GM12878 (cell line): Measurements from ENCODE around the gene TMEM138. TPM values are rescaled to one million over a fixed set of nuclear protein-coding genes. Genes with fewer than 3 reads are reported as not detected.

Source experiments
- ATAC-seq: fragments of 200-7000 bp; cut with Tn5 transposase; 3 replicates; pipeline ENCODE4 v1.9.1; 2020; ENCODE audit warnings: mild to moderate bottlenecking, moderate library complexity
- BruUV-seq: library from RNA; stranded (reverse); fragments of 400-500 nt; replicated peaks from 2 replicates; lab custom pipeline; 2021; lab: Mats Ljungman, UMichigan
- CTCF ChIA-PET: fragments of 300-600 bp; sonication (Branson Sonifier 250); formaldehyde crosslinking; extraction: SDS; loops from one replicate; lab custom pipeline; 2021; ENCODE audit warnings: inconsistent platforms; lab: Yijun Ruan, JAX
- POLR2A ChIA-PET: fragments of 350-600 bp; formaldehyde crosslinking; extraction: SDS; loops from one replicate; lab custom pipeline; 2021; ENCODE audit warnings: inconsistent platforms; lab: Charles Lee
- RAD21 ChIA-PET: fragments of 300-600 bp; sonication (Branson Sonifier 250); formaldehyde crosslinking; loops from one replicate; lab custom pipeline; 2023; ENCODE audit warnings: antibody characterized with exemption; ENCODE audit not compliant: unreplicated experiment; lab: Charles Lee
- SMC1A ChIA-PET: fragments of 300-600 bp; sonication (Branson Sonifier 250); formaldehyde crosslinking; loops from one replicate; lab custom pipeline; 2023; ENCODE audit not compliant: unreplicated experiment, uncharacterized antibody; lab: Charles Lee
- DNase-seq: peaks from one replicate; pipeline ENCODE4 v3.0.0-alpha.2; 2011; ENCODE audit warnings: low read depth, low spot score
- FAIRE-seq: peaks from 3 replicates; lab custom pipeline; 2011; peaks lifted over from hg19 to GRCh38; lab: Jason Lieb, UNC
- H2AFZ ChIP-seq: 2 replicates; pipeline ENCODE4 v1.6.0; 2011; ENCODE audit warnings: low read depth, low read length, control low read depth; ENCODE audit not compliant: control insufficient read depth
- H3K27ac ChIP-seq: 2 replicates; pipeline ENCODE4 v1.5.1; 2011; ENCODE audit warnings: control low read depth; ENCODE audit not compliant: control insufficient read depth, insufficient read depth
- H3K27me3 ChIP-seq, 2 experiments: replicated peaks in 1 of 2; 2 replicates each; pipeline versions ENCODE4 v1.6.0 to v1.6.1; 2011; ENCODE audit warnings: low read length in 1 of 2; ENCODE audit not compliant: control insufficient read depth in 2 of 2, insufficient read depth in 2 of 2
- H3K36me3 ChIP-seq, 2 experiments: 2 replicates each; pipeline ENCODE4 v1.5.1; 2011; ENCODE audit warnings: low read length in 1 of 2; ENCODE audit not compliant: control insufficient read depth in 2 of 2, insufficient read depth in 2 of 2
- H3K4me1 ChIP-seq: 2 replicates; pipeline ENCODE4 v1.6.1; 2011; ENCODE audit warnings: mild to moderate bottlenecking, low read length, moderate library complexity, mixed read lengths; ENCODE audit not compliant: control insufficient read depth, insufficient read depth
- H3K4me2 ChIP-seq: 2 replicates; pipeline ENCODE4 v1.6.0; 2011; ENCODE audit warnings: control low read depth; ENCODE audit not compliant: control insufficient read depth, insufficient read depth
- H3K4me3 ChIP-seq: fragments of 200-600 bp; sonication (generic); 2 replicates; pipeline ENCODE4 v1.5.1; 2016
- H3K79me2 ChIP-seq: 2 replicates; pipeline ENCODE4 v1.6.0; 2011; ENCODE audit warnings: low read length; ENCODE audit not compliant: control insufficient read depth, insufficient read depth
- H3K9ac ChIP-seq: 2 replicates; pipeline ENCODE4 v1.8.0; 2011; ENCODE audit warnings: low read length, control low read depth, mixed read lengths; ENCODE audit not compliant: control insufficient read depth, insufficient read depth
- H3K9me3 ChIP-seq: replicated peaks from 3 replicates; pipeline ENCODE4 v1.5.1; 2011; ENCODE audit warnings: mild to moderate bottlenecking, low read length; ENCODE audit not compliant: control insufficient read depth, insufficient read depth
- H4K20me1 ChIP-seq: 2 replicates; pipeline ENCODE4 v1.6.0; 2011; ENCODE audit not compliant: control insufficient read depth, insufficient read depth
- BCL11A ChIP-seq: IDR thresholded peaks from 2 replicates; pipeline ENCODE4 v1.6.1; 2011; ENCODE audit warnings: low read depth, low read length
- PAX5 ChIP-seq: IDR thresholded peaks from 2 replicates; pipeline ENCODE4 v1.6.1; 2011; ENCODE audit warnings: low read depth, low read length, borderline replicate concordance
- SREBF2 ChIP-seq: IDR thresholded peaks from 2 replicates; pipeline ENCODE4 v1.6.1; 2012; ENCODE audit warnings: mild to moderate bottlenecking, low read length
- ZSCAN29 ChIP-seq: fragments of 450-650 bp; IDR thresholded peaks from 2 replicates; pipeline ENCODE4 v1.6.1; 2017; ENCODE audit warnings: mild to moderate bottlenecking, moderate library complexity
- WGBS: methylation state at CpG from one replicate; pipeline ENCODE4 v1.1.6; 2016; ENCODE audit warnings: low lambda C conversion rate; ENCODE audit not compliant: insufficient replicate concordance, insufficient coverage; ENCODE audit errors: missing lambda C conversion rate; 5-methylcytosine and 5-hydroxymethylcytosine counted together
- in situ Hi-C: fragments of 300-500 bp; cut with MboI; formaldehyde crosslinking; loops from 9 replicates; pipeline ENCODE4 v1.14.3; 2018; ENCODE audit warnings: mixed read lengths
- intact Hi-C: fragments of 100-400 bp; cut with micrococcal nuclease; formaldehyde crosslinking; loops from one replicate; pipeline ENCODE4 v1.14.2; 2022; ENCODE audit not compliant: unreplicated experiment
- polyA plus RNA-seq, 11 experiments: library from polyadenylated mRNA; depleted of rRNA in 4 of 11; unstranded in 6 of 11; stranded (reverse) in 5 of 11; fragments of >200 nt; fragmentation: Nextera tagmentation in 4 of 11; fragmentation: Illumina TruSeq in 1 of 11; extraction: Ambion mirVana in 4 of 11; extraction: Trizol in 1 of 11; gene quantifications; 1 replicate in 1 of 11; 2 replicates in 10 of 11; pipeline versions ENCODE4 v1.2.1 to v1.2.3, GENCODE V29; 2011 to 2016; ENCODE audit warnings: inconsistent platforms in 2 of 11, missing spikeins in 2 of 11, low read depth in 1 of 11
- total RNA-seq, 4 experiments: library from RNA; depleted of rRNA in 3 of 4; stranded (reverse); fragments of >200 nt in 3 of 4; fragmentation: Illumina TruSeq in 1 of 4; extraction: Trizol in 1 of 4; gene quantifications; 2 replicates each; pipeline versions ENCODE4 v1.2.1 to v1.2.3, GENCODE V29; 2013 to 2021
- TF ChIP-seq, protein P1 (sequence below): fragments of 450-650 bp; IDR thresholded peaks from 2 replicates; pipeline ENCODE4 v1.6.1; 2017; ENCODE audit warnings: antibody characterized with exemption, mild to moderate bottlenecking, moderate library complexity
- TF ChIP-seq, protein P2 (sequence below): fragments of 150-350 bp; IDR thresholded peaks from 2 replicates; pipeline ENCODE4 v1.6.1; 2014; ENCODE audit warnings: mild to moderate bottlenecking, low read depth, low read length

Gene TMEM138
- total and polyA plus RNA-seq, 10 of the 15 experiments (the other 5 are each of a cell fraction or from before 2014, with no cell fraction given): 28.5 to 116 (median 73.4) TPM

DNA sequence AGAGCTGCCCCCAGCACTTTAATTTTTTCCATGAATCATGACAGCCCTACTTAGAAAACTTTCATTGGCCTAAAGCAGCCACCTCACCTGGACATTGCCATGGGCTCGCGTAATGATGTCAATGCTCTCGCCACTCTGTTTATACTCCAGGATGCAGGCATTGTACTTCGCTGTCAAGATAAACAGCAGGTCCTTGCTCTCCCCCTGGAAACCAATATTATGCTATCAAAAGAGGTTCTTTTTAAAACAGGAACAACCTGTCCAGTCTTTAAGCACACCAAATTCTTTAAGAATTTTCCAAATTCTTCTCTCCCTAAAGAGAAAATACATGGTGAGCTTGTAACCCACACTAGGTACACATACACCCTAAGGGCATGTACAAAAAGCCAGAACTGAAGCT, 32.3 kb upstream of the TMEM138 start (continued):
- TF ChIP-seq, protein P1, sequence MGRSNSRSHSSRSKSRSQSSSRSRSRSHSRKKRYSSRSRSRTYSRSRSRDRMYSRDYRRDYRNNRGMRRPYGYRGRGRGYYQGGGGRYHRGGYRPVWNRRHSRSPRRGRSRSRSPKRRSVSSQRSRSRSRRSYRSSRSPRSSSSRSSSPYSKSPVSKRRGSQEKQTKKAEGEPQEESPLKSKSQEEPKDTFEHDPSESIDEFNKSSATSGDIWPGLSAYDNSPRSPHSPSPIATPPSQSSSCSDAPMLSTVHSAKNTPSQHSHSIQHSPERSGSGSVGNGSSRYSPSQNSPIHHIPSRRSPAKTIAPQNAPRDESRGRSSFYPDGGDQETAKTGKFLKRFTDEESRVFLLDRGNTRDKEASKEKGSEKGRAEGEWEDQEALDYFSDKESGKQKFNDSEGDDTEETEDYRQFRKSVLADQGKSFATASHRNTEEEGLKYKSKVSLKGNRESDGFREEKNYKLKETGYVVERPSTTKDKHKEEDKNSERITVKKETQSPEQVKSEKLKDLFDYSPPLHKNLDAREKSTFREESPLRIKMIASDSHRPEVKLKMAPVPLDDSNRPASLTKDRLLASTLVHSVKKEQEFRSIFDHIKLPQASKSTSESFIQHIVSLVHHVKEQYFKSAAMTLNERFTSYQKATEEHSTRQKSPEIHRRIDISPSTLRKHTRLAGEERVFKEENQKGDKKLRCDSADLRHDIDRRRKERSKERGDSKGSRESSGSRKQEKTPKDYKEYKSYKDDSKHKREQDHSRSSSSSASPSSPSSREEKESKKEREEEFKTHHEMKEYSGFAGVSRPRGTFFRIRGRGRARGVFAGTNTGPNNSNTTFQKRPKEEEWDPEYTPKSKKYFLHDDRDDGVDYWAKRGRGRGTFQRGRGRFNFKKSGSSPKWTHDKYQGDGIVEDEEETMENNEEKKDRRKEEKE: no peak
- no peak for TF ChIP-seq BCL11A

DNA sequence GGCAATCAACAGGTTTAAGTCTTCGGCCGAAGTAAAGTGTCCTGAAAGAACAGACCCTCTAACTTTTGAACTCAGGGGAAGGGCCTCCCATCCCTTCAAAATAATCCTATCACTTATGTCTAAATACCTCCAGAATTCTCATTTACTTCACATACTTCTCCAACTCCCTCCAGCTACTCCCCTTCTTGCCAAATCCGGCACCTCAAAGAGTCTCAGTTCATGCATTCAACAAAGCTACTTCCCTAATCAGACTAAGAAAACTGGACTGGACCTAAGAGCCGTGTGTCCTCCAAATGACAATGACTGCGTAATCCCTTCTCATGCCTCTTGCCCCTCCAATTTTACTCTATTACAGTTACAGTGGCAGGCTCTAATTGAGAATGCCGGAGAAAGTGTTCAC, 30.5 kb upstream of the TMEM138 start:
- intact Hi-C loops: loop anchor here (5.0 to 10.0 kb wide), 2 partner anchors 77 to 106 kb away; no protein-coding TSS in a partner anchor
- peaks cover 2 to 15% of the 10 kb centered on the region in 2 experiments for H3K36me3 ChIP-seq
- H3K4me2 ChIP-seq: peak overlapping the region; percentile 83
- ChIA-PET CTCF (interaction anchor here (1.0 to 3.1 kb wide), 6 partner anchors 22 to 501 kb away, joined by 3 to 25 read pairs (median 5); partner anchors contain the start of gene TMEM216), SMC1A (interaction anchor here (0.6 to 1.6 kb wide), 6 partner anchors 17 to 68 kb away, joined by 3 to 10 read pairs (median 4); no protein-coding TSS in a partner anchor), RAD21 (interaction anchor here (0.6 to 1.2 kb wide), 5 partner anchors 25 to 104 kb away, joined by 3 to 6 read pairs (median 4); no protein-coding TSS in a partner anchor), POLR2A (interaction anchor here (0.8 to 1.3 kb wide), 5 partner anchors 10 to 62 kb away, joined by 3 to 5 read pairs (median 4); no protein-coding TSS in a partner anchor)
- in situ Hi-C loops: no loop called here
- no peak for DNase-seq
- no peaks in the 10 kb centered on the region; the same call in 1 of the 2 replicates for H4K20me1 ChIP-seq
- no peak overlapping the region for H2AFZ ChIP-seq
- no TSS peak for BruUV-seq
- H3K27me3 ChIP-seq: no peaks in the 10 kb centered on the region
- peaks cover 70% of the 10 kb centered on the region for H3K79me2 ChIP-seq
- FAIRE-seq: no peak
- H3K9ac ChIP-seq: peak overlapping the region; percentile 99
- no peaks in the 10 kb centered on the region for H3K9me3 ChIP-seq
- H3K4me1 ChIP-seq: peaks cover 20% of the 10 kb centered on the region
- TF ChIP-seq SREBF2 (no peak), ZSCAN29 (no peak), PAX5 (no peak)
- TF ChIP-seq, protein P2, sequence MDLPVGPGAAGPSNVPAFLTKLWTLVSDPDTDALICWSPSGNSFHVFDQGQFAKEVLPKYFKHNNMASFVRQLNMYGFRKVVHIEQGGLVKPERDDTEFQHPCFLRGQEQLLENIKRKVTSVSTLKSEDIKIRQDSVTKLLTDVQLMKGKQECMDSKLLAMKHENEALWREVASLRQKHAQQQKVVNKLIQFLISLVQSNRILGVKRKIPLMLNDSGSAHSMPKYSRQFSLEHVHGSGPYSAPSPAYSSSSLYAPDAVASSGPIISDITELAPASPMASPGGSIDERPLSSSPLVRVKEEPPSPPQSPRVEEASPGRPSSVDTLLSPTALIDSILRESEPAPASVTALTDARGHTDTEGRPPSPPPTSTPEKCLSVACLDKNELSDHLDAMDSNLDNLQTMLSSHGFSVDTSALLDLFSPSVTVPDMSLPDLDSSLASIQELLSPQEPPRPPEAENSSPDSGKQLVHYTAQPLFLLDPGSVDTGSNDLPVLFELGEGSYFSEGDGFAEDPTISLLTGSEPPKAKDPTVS: no peak
- ATAC-seq: no peak
- 55% methylated on average over 6 of the region's 6 CpGs for WGBS
- peak overlapping the region; percentile 92 for H3K27ac ChIP-seq
- peak overlapping the region; percentile 90 for H3K4me3 ChIP-seq
